ENCODE results near the gene MAJIN.

The MAJIN gene

DNA sequence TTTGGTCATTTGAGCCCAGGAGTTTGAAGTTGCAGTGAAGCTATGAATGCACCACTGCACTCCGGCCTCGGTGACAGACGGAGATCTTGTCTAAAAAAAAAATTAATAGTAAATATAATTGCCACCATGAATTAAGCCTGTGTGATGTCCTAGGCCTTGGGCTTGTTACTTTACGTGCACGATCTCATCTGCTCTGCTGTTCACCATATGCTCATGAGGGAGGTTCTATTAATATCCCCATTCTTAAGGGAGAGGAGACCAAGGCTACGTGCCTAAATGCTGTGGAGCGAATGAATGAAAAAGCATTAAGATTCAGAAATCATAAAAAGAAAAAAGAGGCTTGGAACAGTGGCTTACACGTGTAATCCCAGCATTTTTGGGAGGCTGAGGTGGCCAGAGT is 52.3 kb downstream of the MAJIN start:
- Histone ChIP-seq H3K4me3 (ENCODE audit: low read depth in 1 of 2, low read length in 2 of 2) (no peak overlapping the region), H3K36me3 (ENCODE audit: control insufficient read depth in 1 of 2, insufficient read depth in 2 of 2, low read length in 2 of 2) (peaks cover 0 to 4% of the 10 kb centered on the region in 2 donors), H3K27ac (ENCODE audit: low read length) (no peak overlapping the region), H3K4me1 (ENCODE audit: control insufficient read depth in 1 of 2, insufficient read depth in 2 of 2, low read length in 2 of 2) (peaks cover 12 to 39% of the 10 kb centered on the region in 2 donors), H3K9me3 (ENCODE audit: control insufficient read depth in 1 of 2, low read length in 2 of 2) (no peaks in the 10 kb centered on the region), H3K27me3 (ENCODE audit: low read depth, low read length) (no peaks in the 10 kb centered on the region)

DNA sequence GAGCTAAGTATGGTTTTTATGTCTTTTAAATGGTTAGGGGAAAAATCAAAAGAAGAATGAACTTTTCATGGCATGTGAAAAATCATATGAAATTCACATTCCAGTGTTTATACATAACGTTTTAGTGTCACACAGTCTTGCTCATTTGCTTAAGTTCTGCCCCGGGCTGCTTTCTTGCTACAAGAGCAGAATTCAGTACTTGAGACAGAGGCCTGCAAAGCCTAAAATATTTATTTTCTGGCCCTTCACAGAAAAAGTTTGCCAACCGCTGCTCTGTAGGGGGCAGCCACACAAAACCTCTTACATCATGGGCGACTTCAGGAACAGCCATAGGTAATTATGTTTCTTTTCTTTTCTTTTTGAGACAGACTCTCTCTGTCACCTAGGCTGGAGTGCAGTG is 53.9 kb downstream of the MAJIN start:
- Histone ChIP-seq H3K36me3 (ENCODE audit: control insufficient read depth in 1 of 2, insufficient read depth in 2 of 2, low read length in 2 of 2) (peaks cover 6 to 16% of the 10 kb centered on the region in 2 donors), H3K9me3 (ENCODE audit: control insufficient read depth in 1 of 2, low read length in 2 of 2) (no peaks in the 10 kb centered on the region), H3K4me3 (ENCODE audit: low read depth in 1 of 2, low read length in 2 of 2) (peak overlapping the region; percentile 62 to 98), H3K27ac (ENCODE audit: low read length) (peak overlapping the region; percentile 83), H3K27me3 (ENCODE audit: low read depth, low read length) (no peaks in the 10 kb centered on the region), H3K4me1 (ENCODE audit: control insufficient read depth in 1 of 2, insufficient read depth in 2 of 2, low read length in 2 of 2) (peaks cover 12 to 33% of the 10 kb centered on the region in 2 donors)

DNA sequence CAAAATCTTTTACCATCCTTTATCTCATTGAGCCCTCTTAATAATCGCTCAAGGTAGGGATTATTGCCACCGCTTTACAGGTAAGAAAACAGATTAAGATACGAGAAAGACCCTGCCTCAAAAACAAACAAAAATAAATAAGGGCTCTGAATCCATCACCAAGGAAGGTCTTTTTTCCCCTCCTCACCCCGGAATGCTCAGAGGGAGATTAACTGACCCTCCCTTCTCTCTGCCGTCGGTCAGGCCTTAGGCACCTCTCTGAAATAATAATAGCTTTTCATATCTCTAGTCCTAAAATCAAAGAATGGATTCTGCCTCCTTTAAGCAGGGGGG is 54.3 kb downstream of the MAJIN start:
- Histone ChIP-seq H3K4me1 (ENCODE audit: control insufficient read depth in 1 of 2, insufficient read depth in 2 of 2, low read length in 2 of 2) (peaks cover 12 to 33% of the 10 kb centered on the region in 2 donors), H3K4me3 (ENCODE audit: low read depth in 1 of 2, low read length in 2 of 2) (peak overlapping the region; percentile 62 to 98), H3K9me3 (ENCODE audit: control insufficient read depth in 1 of 2, low read length in 2 of 2) (no peaks in the 10 kb centered on the region), H3K27ac (ENCODE audit: low read length) (peak overlapping the region; percentile 83), H3K36me3 (ENCODE audit: control insufficient read depth in 1 of 2, insufficient read depth in 2 of 2, low read length in 2 of 2) (peaks cover 10 to 19% of the 10 kb centered on the region in 2 donors), H3K27me3 (ENCODE audit: low read depth, low read length) (no peaks in the 10 kb centered on the region)

DNA sequence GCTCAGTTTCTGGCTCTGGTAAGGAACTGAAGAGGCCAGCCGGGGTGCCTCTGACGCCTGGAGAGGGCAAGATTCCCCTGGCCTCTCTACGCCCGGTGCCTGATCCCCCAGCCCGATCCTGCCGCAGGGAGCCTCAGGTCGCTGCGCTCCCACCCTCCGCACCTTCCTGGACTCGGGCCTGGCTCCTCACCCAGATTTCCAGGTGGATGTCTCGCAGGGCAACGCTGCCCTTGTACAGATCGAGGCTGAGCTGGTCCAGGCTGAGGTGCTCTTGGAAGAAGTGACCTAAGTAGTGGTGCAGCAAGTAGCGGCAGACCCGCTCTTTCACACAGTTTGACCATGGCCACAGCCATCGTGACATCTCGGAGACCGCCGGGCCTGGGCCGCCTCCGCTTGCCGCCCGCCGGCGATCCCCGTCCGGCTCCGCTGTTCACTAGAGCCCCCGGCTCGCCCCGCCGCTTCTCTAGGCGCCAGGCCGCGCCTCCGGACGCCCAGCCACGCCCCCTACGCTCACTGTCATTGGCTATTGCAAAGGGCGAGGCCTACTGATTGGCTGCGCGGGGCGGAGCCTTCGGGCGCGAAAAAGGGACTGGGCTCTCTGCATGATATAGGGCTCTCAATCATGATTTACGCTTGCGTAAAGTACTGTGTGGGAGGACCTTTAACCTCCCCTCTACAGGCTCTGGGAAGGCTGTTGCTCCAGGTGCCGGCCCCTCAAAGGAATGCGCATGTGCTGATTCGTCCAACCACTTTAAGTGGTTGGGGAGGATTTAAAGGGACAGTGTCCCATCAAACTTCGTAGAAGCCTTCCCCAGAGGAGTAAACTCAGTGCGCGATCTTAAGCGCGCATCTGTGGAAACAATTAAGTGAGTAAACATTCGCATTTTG is 54.9 kb downstream of the MAJIN start, which contains the start of gene ATG2A:
ATG2A (minus strand) TSS at position 435 of the 888 bp plus-strand sequence; CDS start at position 361, 74 bp downstream.
- no peaks in the 10 kb centered on the region for H3K9me3 ChIP-seq (ENCODE audit: control insufficient read depth in 1 of 2, low read length in 2 of 2)
- peak within 1 kb of the TSS; percentile 92 for H3K27ac ChIP-seq (ENCODE audit: low read length)
- no peaks in the 10 kb centered on the region for H3K27me3 ChIP-seq (ENCODE audit: low read depth, low read length)
- peaks cover 12 to 33% of the 10 kb centered on the region in 2 donors for H3K4me1 ChIP-seq (ENCODE audit: control insufficient read depth in 1 of 2, insufficient read depth in 2 of 2, low read length in 2 of 2)
- peak within 1 kb of the TSS; percentile 91 to 98 for H3K4me3 ChIP-seq (ENCODE audit: low read depth in 1 of 2, low read length in 2 of 2)
- peaks cover 10 to 26% of the 10 kb centered on the region in 2 donors for H3K36me3 ChIP-seq (ENCODE audit: control insufficient read depth in 1 of 2, insufficient read depth in 2 of 2, low read length in 2 of 2)

DNA sequence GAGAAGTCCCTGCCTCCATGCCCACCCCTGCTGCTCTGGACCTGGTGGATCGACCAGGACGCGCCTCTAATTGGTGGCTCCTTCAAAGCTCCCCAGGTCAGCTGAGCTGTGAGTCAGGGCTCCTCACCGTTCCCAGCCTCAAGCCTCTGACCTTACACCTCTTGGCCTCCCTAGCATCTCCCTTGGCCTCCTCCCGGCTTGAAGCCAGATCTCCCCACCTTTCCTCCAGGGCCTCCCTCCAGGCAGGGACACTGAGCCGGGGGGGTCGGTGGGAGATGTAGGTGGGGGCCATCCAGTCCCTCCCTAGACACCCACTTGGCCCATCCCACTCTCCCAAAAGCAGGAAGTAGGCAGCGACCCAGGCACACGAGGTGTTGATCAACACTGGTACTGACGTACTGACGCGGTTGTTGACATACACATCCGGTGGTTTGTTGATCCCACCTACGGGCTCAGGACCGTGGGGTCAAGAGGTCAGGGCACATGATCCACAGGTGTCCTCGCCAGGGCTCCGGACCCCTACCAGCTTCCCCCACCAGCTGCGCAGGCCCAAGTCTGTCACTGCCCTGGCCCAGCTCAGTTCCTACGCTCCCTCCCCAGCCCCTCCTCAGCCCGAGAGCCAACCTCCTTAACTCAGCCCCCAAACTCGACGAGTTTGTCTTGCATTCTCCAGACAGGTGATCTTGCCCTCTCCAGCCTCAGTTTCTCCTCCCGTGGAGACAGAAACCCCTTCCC is 55.7 kb downstream of the MAJIN start:
- Histone ChIP-seq H3K4me3 (ENCODE audit: low read depth in 1 of 2, low read length in 2 of 2) (peak overlapping the region; percentile 91 to 98), H3K36me3 (ENCODE audit: control insufficient read depth in 1 of 2, insufficient read depth in 2 of 2, low read length in 2 of 2) (peaks cover 18 to 34% of the 10 kb centered on the region in 2 donors), H3K9me3 (ENCODE audit: control insufficient read depth in 1 of 2, low read length in 2 of 2) (no peaks in the 10 kb centered on the region), H3K27me3 (ENCODE audit: low read depth, low read length) (no peaks in the 10 kb centered on the region), H3K4me1 (ENCODE audit: control insufficient read depth in 1 of 2, insufficient read depth in 2 of 2, low read length in 2 of 2) (peaks cover 12 to 33% of the 10 kb centered on the region in 2 donors), H3K27ac (ENCODE audit: low read length) (peak overlapping the region; percentile 92)

DNA sequence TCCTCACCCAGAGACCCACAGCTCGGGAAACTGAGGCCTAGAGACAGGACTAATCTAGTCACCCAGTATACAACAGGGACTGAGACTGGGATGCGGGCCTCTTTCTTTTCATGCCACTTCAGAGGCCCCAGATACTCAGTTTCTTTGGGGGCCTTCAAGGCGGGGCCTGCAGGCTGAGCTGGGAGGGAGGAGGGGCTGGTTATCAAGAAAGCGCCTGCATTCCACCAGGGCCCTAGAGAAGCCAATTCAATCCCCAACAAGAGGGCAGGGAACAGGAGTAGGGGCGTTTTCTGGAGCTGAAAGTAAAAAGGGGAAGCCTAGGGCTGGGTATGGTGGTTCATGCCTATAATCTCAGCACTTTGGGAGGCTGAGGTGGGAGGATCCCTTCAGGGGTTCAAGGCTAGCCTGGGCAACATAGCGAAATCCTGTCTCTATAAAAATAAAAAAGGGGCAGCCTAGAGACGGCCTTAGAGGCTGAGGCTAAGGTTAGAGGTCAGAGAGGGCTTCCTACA is 56.5 kb downstream of the MAJIN start:
- Histone ChIP-seq H3K27me3 (ENCODE audit: low read depth, low read length) (no peaks in the 10 kb centered on the region), H3K27ac (ENCODE audit: low read length) (no peak overlapping the region), H3K9me3 (ENCODE audit: control insufficient read depth in 1 of 2, low read length in 2 of 2) (no peaks in the 10 kb centered on the region), H3K4me3 (ENCODE audit: low read depth in 1 of 2, low read length in 2 of 2) (no peak overlapping the region), H3K4me1 (ENCODE audit: control insufficient read depth in 1 of 2, insufficient read depth in 2 of 2, low read length in 2 of 2) (peaks cover 12 to 33% of the 10 kb centered on the region in 2 donors), H3K36me3 (ENCODE audit: control insufficient read depth in 1 of 2, insufficient read depth in 2 of 2, low read length in 2 of 2) (peaks cover 26 to 41% of the 10 kb centered on the region in 2 donors)

DNA sequence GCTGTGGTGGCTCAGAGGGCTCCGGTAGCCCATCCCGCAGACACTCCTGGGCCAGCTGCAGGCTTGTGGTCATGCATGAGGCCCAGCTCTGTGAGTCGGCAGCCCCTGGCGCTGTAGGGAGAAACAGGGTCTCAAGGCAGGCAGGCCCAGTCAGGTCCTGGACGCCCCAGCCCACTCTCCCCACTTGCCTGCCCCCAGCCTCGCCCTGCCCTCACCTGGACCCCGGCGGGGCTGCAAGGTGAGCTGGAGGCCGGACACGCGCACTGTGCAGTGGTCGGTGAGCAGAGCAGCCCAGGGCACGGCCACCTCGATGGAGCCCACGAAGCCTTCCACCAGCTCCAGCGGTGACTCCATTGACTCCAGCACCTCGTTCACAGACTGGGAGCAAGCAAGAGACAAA is 57.8 kb downstream of the MAJIN start:
- Histone ChIP-seq H3K4me3 (ENCODE audit: low read depth in 1 of 2, low read length in 2 of 2) (no peak overlapping the region), H3K4me1 (ENCODE audit: control insufficient read depth in 1 of 2, insufficient read depth in 2 of 2, low read length in 2 of 2) (peaks cover 12 to 33% of the 10 kb centered on the region in 2 donors), H3K27ac (ENCODE audit: low read length) (no peak overlapping the region), H3K27me3 (ENCODE audit: low read depth, low read length) (no peaks in the 10 kb centered on the region), H3K9me3 (ENCODE audit: control insufficient read depth in 1 of 2, low read length in 2 of 2) (no peaks in the 10 kb centered on the region), H3K36me3 (ENCODE audit: control insufficient read depth in 1 of 2, insufficient read depth in 2 of 2, low read length in 2 of 2) (peaks cover 30 to 55% of the 10 kb centered on the region in 2 donors)

DNA sequence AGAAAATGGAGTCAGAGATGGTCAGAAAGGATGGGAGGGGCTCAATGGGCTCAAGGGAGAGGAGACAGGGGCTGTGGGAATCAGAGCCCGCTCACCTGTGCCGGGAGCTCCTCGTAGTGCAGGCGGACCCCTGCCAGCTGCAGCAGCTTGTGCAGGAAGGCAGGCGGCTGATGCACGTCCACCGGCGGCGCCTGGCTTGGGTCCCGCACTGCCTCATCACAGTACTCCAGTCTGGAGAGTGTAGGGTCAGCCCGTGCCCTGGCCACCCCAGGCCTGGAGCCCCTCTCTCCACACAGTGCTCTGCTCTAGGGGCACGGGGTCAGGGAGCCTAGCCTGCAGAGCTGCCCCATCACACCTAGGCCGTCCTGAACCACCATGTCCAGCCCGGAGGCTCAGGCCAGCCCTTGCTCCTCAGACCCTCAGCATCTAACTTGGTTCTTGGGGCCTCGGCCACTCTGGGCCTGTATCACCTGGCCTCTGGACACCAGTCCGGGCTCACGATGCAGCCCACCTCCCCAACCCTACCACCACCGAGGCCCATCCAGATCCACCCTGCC is 58.7 kb downstream of the MAJIN start:
- peaks cover 12 to 26% of the 10 kb centered on the region in 2 donors for H3K4me1 ChIP-seq (ENCODE audit: control insufficient read depth in 1 of 2, insufficient read depth in 2 of 2, low read length in 2 of 2)
- H3K27ac ChIP-seq (ENCODE audit: low read length), result no peak overlapping the region
- no peaks in the 10 kb centered on the region for H3K9me3 ChIP-seq (ENCODE audit: control insufficient read depth in 1 of 2, low read length in 2 of 2)
- H3K27me3 ChIP-seq (ENCODE audit: low read depth, low read length), result no peaks in the 10 kb centered on the region
- no peak overlapping the region for H3K4me3 ChIP-seq (ENCODE audit: low read depth in 1 of 2, low read length in 2 of 2)
- peaks cover 32 to 62% of the 10 kb centered on the region in 2 donors for H3K36me3 ChIP-seq (ENCODE audit: control insufficient read depth in 1 of 2, insufficient read depth in 2 of 2, low read length in 2 of 2)

DNA sequence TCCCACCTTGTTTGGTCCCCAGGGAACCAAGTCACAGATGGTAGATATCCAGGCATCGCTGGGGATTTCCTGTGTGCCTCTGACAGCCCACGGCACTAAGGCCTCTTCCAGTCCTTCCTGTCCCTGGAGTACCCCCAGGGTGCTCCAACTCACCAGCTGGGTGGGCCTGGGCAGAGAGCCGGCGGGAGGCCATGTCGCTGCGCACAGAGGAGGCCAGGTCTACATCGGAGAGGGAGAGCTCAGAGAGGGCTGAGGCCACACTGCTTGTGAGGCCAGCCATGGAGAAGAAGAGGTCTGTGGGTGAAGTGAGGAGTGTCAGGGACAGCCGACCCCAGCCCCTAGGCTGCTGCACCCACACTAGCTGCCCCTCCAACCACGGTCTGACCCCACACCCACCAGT is 60.2 kb downstream of the MAJIN start:
- Histone ChIP-seq H3K4me3 (ENCODE audit: low read depth in 1 of 2, low read length in 2 of 2) (no peak overlapping the region), H3K4me1 (ENCODE audit: control insufficient read depth in 1 of 2, insufficient read depth in 2 of 2, low read length in 2 of 2) (peaks cover 7 to 19% of the 10 kb centered on the region in 2 donors), H3K27me3 (ENCODE audit: low read depth, low read length) (no peaks in the 10 kb centered on the region), H3K36me3 (ENCODE audit: control insufficient read depth in 1 of 2, insufficient read depth in 2 of 2, low read length in 2 of 2) (peaks cover 32 to 74% of the 10 kb centered on the region in 2 donors), H3K27ac (ENCODE audit: low read length) (no peak overlapping the region), H3K9me3 (ENCODE audit: control insufficient read depth in 1 of 2, low read length in 2 of 2) (no peaks in the 10 kb centered on the region)

DNA sequence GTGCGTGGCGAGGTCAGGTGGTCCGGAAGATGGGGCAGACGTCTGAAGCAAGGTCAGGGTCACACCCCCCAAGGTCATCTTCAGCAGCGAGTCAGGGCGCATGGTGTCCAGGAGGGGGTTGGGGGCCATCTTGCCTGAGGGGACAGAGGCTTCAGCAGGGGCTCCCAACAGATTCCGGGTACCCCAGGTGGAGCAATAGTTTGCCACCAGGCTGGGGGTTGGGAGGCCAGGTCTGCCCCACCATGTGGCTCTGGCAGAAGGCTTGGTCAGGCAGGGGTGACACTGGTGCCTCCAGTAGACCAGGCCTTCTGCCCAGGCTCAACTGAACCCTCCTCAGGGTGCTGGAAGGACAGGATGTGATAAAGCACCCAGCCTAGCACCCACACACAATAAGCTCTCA is 60.8 kb downstream of the MAJIN start:
- Histone ChIP-seq H3K9me3 (ENCODE audit: control insufficient read depth in 1 of 2, low read length in 2 of 2) (no peaks in the 10 kb centered on the region), H3K4me1 (ENCODE audit: control insufficient read depth in 1 of 2, insufficient read depth in 2 of 2, low read length in 2 of 2) (peaks cover 5 to 14% of the 10 kb centered on the region in 2 donors), H3K27ac (ENCODE audit: low read length) (no peak overlapping the region), H3K27me3 (ENCODE audit: low read depth, low read length) (no peaks in the 10 kb centered on the region), H3K36me3 (ENCODE audit: control insufficient read depth in 1 of 2, insufficient read depth in 2 of 2, low read length in 2 of 2) (peaks cover 32 to 80% of the 10 kb centered on the region in 2 donors), H3K4me3 (ENCODE audit: low read depth in 1 of 2, low read length in 2 of 2) (no peak overlapping the region)
